ENCODE measurements around the gene DNAJC6.
"Not testable (repeated sequence)": the region's sequence is repeated elsewhere in the genome, so short reads cannot be mapped to it uniquely, and the experiment has no call there.

Gene DNAJC6

GRCh38 chr1:65360648-65361047 lies 51.3 kb downstream of the DNAJC6 start:
- DNase-seq, result peak; percentile 13

GRCh38 chr1:65362545-65362944 lies 53.2 kb downstream of the DNAJC6 start:
- no peak for DNase-seq

DNA sequence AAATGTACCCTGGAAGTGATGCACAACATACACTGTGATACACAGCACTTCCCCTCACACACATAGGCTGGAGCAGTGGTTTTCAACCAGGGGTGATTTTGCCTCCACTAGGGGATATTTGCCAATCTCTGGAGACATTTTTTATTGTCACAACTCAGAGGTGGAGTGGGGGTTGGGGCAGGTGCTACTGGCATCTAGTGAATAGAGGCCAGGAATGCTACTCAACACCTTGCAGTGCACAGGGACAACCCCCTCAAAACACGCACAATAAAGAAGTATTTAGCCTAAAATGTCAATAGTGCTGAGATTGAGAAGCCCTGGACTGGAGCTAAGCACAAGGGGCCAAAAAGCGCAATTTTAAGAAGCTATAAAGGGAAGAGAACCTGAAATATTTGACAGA lies 54.1 kb downstream of the DNAJC6 start:
- no peak for DNase-seq

GRCh38 chr1:65368403-65368802 lies 59.1 kb downstream of the DNAJC6 start:
- no peak for DNase-seq

- DNase-seq, result no peak
Observed at GRCh38 chr1:65371544-65371943, 62.2 kb downstream of the DNAJC6 start.

GRCh38 chr1:65372557-65372956 lies 63.2 kb downstream of the DNAJC6 start:
- DNase-seq, result no peak

GRCh38 chr1:65377496-65378246 lies 68.3 kb downstream of the DNAJC6 start:
- no peak for DNase-seq

DNA sequence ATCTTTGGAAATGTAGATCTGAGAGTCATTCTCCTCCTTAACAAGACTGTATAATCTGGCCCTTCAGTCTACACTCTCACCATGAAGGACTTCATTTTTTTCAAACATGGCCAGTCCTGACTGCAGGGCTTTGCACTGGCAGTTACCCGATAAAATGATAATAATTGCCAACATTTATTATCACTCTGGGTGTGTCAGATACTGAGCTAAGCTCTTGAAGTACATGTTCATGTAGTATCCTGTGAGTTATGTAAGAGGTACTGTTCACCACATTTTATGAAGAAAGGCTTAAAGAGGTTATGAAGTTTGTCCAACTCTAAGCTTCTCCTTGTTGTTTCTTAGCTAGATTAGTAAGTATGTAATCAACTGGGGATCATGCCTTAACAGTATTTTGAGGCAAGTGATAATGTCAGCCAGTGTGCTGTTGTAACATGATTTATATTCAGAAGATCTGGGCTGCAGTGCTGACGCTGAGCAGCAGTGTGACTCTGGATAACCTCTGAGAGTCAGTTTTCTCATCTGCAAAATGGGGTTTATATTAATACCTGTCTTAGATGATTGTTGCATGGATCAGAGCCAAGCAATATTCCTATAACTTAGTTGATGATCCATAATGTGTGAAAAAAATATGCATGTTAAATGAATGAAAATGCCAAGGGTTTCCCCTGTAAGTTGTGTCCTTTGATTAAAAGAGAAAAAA lies 69.1 kb downstream of the DNAJC6 start:
- no peak for DNase-seq

GRCh38 chr1:65384426-65384825 lies 75.1 kb downstream of the DNAJC6 start:
- DNase-seq, result not testable (repeated sequence)

DNA sequence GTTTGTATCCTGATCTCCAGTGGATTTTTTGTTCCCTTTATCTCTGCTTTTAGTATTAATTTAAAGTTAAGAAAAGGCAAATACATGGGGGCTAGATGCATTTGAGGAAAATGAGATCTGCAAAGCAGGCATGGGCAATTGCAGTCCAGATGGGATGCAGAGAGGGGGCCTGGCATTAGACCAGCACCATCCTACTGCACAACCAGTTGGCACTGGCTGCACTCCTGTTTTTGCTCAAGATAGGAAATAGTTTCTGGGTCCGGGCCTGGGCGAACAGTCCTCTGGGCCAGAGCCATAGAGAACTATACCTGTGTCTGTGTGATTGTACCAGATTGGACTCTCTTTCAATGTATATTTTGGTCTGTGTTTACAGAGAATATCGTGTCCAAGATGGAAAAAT lies 77.1 kb downstream of the DNAJC6 start:
- DNase-seq, result no peak

DNA sequence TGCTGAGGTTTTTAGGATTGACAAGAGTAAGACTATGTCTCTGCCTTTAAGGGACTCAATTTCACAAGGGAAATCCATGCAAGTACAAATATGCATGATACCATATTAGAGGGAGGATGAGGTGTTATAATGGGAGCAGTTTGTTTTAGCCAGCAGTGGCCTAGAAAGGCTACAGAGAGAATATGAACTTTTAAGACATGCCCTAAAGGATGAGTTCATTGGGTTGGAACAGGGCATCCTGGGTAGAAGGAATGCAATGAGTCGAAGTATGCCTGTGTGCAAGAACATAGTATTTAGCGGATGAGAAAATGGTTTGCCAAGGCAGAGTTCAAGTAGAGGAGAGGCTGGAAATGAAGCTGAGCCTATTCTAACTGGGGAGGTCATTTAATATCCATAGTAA lies 78.5 kb downstream of the DNAJC6 start:
- no peak for DNase-seq

DNA sequence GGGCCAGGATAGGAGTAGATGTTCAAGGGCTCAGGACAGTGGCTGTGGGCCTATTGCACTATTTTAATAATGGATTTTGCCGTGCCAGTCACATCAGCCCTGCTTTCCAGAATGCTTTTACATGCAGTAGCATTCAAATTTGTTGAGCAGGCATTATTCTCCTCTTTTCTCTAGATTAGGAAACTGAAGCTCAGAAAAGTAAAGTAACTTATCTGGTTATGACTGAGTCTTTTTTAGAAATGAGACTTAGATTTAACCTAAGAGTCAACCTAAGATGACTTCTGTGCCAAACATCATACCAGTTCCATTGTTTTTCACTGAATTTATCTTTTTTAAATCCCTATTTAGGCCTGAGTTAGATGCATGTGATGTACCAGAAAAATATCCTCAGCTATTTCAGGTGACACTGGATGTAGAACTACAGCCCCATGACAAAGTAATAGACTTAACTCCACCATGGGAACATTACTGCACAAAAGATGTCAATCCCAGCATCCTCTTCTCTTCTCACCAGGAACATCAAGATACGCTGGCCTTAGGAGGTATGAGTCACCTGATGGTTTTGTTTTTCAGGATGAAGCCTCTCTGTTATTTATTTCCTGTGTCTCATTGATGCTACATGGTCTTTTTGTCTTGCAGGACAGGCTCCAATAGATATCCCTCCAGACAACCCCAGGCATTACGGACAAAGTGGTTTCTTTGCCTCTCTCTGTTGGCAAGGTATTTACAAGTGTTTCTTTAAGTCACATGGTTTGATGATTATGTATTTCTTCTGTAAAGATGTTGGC lies 79.8 kb downstream of the DNAJC6 start:
- DNase-seq, result no peak

GRCh38 chr1:65392497-65392896 lies 83.2 kb downstream of the DNAJC6 start:
- no peak for DNase-seq

- DNase-seq, result no peak
Observed at GRCh38 chr1:65393347-65393746, 84.0 kb downstream of the DNAJC6 start.

DNA sequence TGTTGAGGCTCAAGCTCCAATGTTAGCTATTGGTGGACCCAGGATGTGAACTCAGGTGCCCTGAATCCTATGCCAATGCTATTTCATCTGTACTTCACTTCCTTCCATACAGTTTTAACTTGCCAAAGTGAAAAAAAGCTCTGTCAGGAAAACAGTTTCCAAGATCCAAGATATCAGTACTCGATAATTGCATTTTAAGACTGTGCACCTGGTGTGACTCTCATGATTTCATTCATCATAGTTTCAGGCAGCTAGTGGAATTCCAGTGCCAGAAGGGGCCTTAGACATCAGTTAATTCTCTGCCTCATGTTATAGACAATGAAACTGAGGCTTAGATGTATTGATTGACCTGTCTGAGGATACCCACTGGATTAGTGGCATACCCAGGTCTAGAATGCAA lies 84.6 kb downstream of the DNAJC6 start:
- DNase-seq, result no peak

GRCh38 chr1:65395887-65396612 lies 86.7 kb downstream of the DNAJC6 start:
- DNase-seq, result no peak

DNA sequence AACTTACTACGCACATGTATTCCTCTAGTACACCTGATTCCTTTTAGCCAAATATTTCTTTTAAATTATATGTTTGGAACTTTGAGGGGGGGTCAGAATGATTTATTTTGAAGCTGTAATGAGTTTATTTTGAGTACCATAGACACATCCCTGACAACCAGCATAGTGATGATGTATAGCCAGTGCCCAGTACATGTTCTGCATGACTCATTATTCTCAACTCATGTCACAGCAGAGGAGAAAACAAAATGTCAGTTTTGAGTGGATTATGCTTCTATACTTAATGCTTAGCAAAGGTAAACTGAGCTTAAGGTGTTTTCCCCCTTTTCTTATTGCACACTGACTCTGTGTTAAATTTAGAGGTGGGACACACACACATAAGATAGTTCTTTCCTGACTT lies 88.7 kb downstream of the DNAJC6 start:
- DNase-seq, result no peak

DNA sequence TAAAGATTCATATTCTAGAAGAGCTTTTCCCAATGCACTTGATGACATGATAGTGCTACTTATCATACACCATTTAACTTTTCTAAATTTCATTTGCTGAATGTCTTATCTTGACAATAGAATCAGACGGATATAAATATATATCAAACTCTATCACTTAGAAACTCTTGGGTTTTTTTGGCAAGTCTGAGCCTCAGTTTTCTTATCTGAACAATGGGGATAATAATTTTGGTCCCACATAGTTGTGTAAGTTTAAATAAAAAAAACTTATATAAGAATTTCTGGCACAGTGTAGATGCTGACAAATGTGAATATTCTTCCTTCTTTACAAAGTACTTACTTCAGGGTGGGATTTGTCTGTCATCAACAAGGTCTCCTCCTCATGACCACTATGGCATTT lies 89.7 kb downstream of the DNAJC6 start:
- DNase-seq, result no peak

DNA sequence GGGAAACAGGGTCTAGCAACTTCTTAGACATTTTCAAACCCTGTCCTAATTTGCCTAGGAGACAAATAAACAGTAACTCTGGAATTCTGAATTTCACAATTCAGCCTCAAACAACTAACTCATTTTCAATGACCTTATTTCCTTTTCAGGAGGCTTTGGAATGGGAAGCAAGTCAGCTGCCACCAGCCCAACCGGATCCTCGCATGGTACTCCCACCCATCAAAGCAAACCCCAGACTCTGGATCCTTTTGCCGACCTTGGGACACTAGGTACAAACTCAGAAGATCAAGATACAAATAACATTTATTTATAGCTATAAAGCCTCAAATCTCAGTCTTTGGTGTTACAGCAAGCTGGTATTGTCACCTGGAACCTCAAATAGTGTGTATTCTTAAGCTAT lies 92.3 kb downstream of the DNAJC6 start:
- DNase-seq, result no peak

DNA sequence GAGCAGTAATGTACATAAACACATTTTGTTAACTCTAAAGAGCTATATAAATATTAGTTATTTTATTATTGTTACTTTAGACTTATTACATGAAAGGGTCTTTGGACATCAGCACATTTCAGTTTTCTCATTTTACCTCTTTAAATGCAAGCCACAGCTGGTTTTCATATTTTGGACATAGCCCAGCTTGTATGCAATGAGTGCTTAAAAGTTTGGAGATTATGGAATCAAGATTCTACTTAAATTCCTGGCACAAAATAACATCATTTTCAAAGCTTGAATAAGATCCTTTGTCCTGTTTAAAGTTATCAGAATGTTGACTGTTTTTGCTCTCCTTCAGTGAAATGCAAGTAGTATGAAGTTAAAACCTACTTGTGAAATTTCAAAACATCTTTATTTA lies 95.6 kb downstream of the DNAJC6 start:
- no peak for DNase-seq

DNA sequence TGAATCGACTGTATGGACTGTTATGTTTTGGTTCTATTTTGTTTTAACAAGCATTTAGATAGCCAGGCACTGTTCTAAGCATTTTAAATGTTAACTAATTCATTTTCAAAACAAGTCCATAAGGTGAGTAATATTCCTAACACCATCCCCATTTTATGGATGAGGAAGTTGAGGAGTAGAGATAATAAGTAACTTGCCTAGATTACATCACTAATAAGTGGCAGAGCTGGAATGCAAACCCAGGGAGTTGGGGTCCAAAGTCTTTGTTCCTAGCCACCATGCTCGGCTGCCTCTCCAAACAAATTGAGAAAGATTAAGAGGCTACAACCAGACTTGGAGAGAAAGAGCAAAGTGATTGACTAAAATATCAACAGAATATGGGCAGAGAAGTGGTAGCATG lies 98.5 kb downstream of the DNAJC6 start:
- DNase-seq, result no peak

- no peak for DNase-seq
Observed at GRCh38 chr1:65409314-65409713, 100.0 kb downstream of the DNAJC6 start.

DNA sequence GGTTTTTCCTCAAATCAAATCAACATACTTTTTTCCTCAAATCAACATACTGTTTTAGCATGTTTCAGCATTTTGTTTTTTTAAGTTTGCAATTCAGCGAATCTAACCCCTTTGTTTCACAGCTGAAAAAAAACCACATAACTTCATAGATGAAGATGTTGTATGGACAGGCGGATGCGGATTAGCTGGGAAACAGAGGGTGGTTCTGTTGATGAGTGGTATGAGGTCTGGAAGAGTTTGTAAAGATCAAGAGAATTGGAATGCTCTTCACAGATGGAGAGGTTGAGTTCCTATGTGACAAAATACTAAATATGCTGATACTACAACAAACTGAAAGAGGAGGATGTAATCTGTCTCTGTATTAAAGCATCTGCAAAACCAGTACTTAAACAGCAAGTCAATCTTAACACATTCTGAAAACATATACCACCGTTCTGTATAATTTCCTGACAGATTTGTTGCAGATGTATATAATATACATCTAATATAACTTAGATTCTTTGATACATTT lies 100.5 kb downstream of the DNAJC6 start:
- no peak for DNase-seq
